GM23338 (cell line): Measurements from ENCODE around the gene ACBD3. TPM values are rescaled to one million over a fixed set of nuclear protein-coding genes. Genes with fewer than 3 reads are reported as not detected.

Source experiments
- ATAC-seq: fragments of 200-7000 bp; cut with Tn5 transposase; 3 replicates; pipeline ENCODE4 v1.9.1; 2020
- DNase-seq: peaks from one replicate; pipeline ENCODE4 v3.0.0-alpha.2; 2015; ENCODE audit warnings: low spot score
- H2AFZ ChIP-seq: fragments of 200-600 bp; sonication (generic); 2 replicates; pipeline ENCODE4 v1.8.0; 2016; ENCODE audit warnings: antibody characterized with exemption, mild to moderate bottlenecking, moderate library complexity
- H3F3A ChIP-seq: fragments of 200-600 bp; sonication (generic); replicated peaks from 2 replicates; pipeline ENCODE4 v1.8.0; 2017; ENCODE audit warnings: antibody characterized with exemption, mixed run types, low read depth
- H3K27ac ChIP-seq: fragments of 200-600 bp; sonication (generic); 2 replicates; pipeline ENCODE4 v1.6.1; 2016; ENCODE audit warnings: low read depth
- H3K27me3 ChIP-seq: fragments of 200-600 bp; sonication (generic); 2 replicates; pipeline ENCODE4 v1.8.0; 2016; ENCODE audit warnings: mild to moderate bottlenecking, mixed run types, moderate library complexity; ENCODE audit not compliant: insufficient read depth
- H3K36me3 ChIP-seq: fragments of 200-600 bp; sonication (generic); 2 replicates; pipeline ENCODE4 v1.8.0; 2016; ENCODE audit warnings: mild to moderate bottlenecking; ENCODE audit not compliant: insufficient read depth
- H3K4me1 ChIP-seq: fragments of 200-600 bp; sonication (generic); 2 replicates; pipeline ENCODE4 v1.8.0; 2016; ENCODE audit warnings: mild to moderate bottlenecking, moderate library complexity; ENCODE audit not compliant: insufficient read depth
- H3K4me2 ChIP-seq: fragments of 200-600 bp; sonication (generic); 2 replicates; pipeline ENCODE4 v1.7.1; 2017; ENCODE audit warnings: mixed run types
- H3K4me3 ChIP-seq: fragments of 200-600 bp; sonication (generic); 2 replicates; pipeline ENCODE4 v1.6.1; 2016; ENCODE audit warnings: mixed run types
- H3K79me2 ChIP-seq: fragments of 200-600 bp; sonication (generic); replicated peaks from 2 replicates; pipeline ENCODE4 v1.8.0; 2017; ENCODE audit warnings: mild to moderate bottlenecking; ENCODE audit not compliant: insufficient read depth
- H3K9me2 ChIP-seq: fragments of 200-600 bp; sonication (generic); 2 replicates; pipeline ENCODE4 v1.8.0; 2017; ENCODE audit not compliant: insufficient read depth
- H4K20me1 ChIP-seq: fragments of 200-600 bp; sonication (generic); replicated peaks from 2 replicates; pipeline ENCODE4 v1.8.0; 2017; ENCODE audit warnings: mild to moderate bottlenecking; ENCODE audit not compliant: insufficient read depth
- H3K27ac Mint-ChIP-seq: 2 replicates; pipeline ENCODE4 v1.8.0; 2020; ENCODE audit warnings: inconsistent platforms, mild to moderate bottlenecking, moderate library complexity, mixed read lengths
- H3K27me3 Mint-ChIP-seq: 3 replicates; pipeline ENCODE4 v1.8.0; 2022; ENCODE audit warnings: low read depth, mild to moderate bottlenecking, moderate library complexity, mixed read lengths, inconsistent platforms; ENCODE audit not compliant: insufficient read depth, poor library complexity
- H3K36me3 Mint-ChIP-seq: 3 replicates; pipeline ENCODE4 v1.8.0; 2021; ENCODE audit warnings: low read depth, mild to moderate bottlenecking, inconsistent platforms, moderate library complexity, mixed read lengths
- H3K4me1 Mint-ChIP-seq: 3 replicates; pipeline ENCODE4 v1.8.0; 2020; ENCODE audit warnings: mild to moderate bottlenecking, inconsistent platforms, mixed read lengths
- H3K4me3 Mint-ChIP-seq: 3 replicates; pipeline ENCODE4 v1.8.0; 2021; ENCODE audit warnings: moderate library complexity, mild to moderate bottlenecking, inconsistent platforms, mixed read lengths
- H3K9me3 Mint-ChIP-seq: 3 replicates; pipeline ENCODE4 v1.8.0; 2020; ENCODE audit warnings: moderate library complexity, mild to moderate bottlenecking, inconsistent platforms, mixed read lengths
- CREB1 ChIP-seq: fragments of 250-450 bp; sonication (Bioruptor Pico); IDR thresholded peaks from 2 replicates; pipeline ENCODE4 v1.5.0; 2020; ENCODE audit warnings: low read depth, mild to moderate bottlenecking, moderate library complexity
- CTCF ChIP-seq, 2 experiments: fragments of 200-600 bp in 1 of 2; sonication (generic) in 1 of 2; conservative IDR thresholded peaks; 2 replicates each; pipeline versions ENCODE4 v1.5.1 to v1.6.1; 2016 to 2017; ENCODE audit warnings: antibody characterized with exemption in 2 of 2, low read depth in 2 of 2, mild to moderate bottlenecking in 2 of 2, moderate library complexity in 1 of 2
- EZH2phosphoT487 ChIP-seq: fragments of 200-600 bp; sonication (generic); IDR thresholded peaks from one replicate; pipeline ENCODE4 v1.8.1; 2018; ENCODE audit warnings: antibody characterized with exemption; ENCODE audit not compliant: unreplicated experiment
- POLR2AphosphoS5 ChIP-seq: IDR thresholded peaks from 2 replicates; pipeline ENCODE4 v1.6.1; 2016; ENCODE audit warnings: antibody characterized with exemption, low read depth
- REST ChIP-seq: IDR thresholded peaks from one replicate; pipeline ENCODE4 v1.6.1; 2018; ENCODE audit warnings: antibody characterized with exemption; ENCODE audit not compliant: unreplicated experiment
- STAT1 ChIP-seq: IDR thresholded peaks from one replicate; pipeline ENCODE4 v1.6.1; 2016; ENCODE audit warnings: antibody characterized with exemption; ENCODE audit not compliant: unreplicated experiment
- ZNF331 ChIP-seq: fragments of 250-450 bp; sonication (Bioruptor Pico); IDR thresholded peaks from 2 replicates; pipeline ENCODE4 v1.5.0; 2020; ENCODE audit warnings: low read depth, mild to moderate bottlenecking, moderate library complexity
- polyA plus RNA-seq: library from polyadenylated mRNA; unstranded; fragments of >200 nt; fragmentation: Nextera tagmentation; extraction: Ambion mirVana; gene quantifications from 2 replicates; pipeline ENCODE4 v1.2.1, GENCODE V29; 2016
- total RNA-seq: library from RNA; depleted of rRNA; stranded (reverse); fragments of >200 nt; shearing (Covaris generic); gene quantifications from 2 replicates; pipeline ENCODE4 v1.2.3, GENCODE V29; 2014
- TF ChIP-seq, protein P1 (sequence below): IDR thresholded peaks from 2 replicates; pipeline ENCODE4 v1.6.1; 2016; ENCODE audit warnings: antibody characterized with exemption

Gene ACBD3
- total and polyA plus RNA-seq, 2 experiments from 2014 or later = 17.1 to 36.2 TPM

DNA sequence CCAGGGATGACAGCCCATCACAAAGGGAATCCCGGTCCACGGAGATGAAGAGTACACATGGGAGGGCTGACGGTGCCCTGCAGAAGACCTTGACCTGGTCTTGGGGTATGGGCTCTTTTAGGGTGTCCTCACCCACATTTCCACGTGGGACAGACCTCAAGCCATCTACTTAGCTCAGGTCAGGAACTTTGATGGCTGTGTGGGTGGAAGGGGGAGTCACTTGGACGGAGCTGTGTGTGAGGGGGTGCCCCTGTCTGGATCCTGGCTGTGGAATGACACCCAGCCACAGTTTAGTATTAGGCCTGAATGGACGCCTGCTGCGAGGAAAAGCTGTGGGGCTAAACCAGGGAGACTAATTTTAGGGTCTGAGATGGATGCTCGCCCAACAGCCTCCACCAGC lies 26.0 kb upstream of the ACBD3 start:
- Mint-ChIP-seq H3K4me1 (peaks cover 46% of the 10 kb centered on the region), H3K9me3 (no peaks in the 10 kb centered on the region), H3K27me3 (peaks cover 16% of the 10 kb centered on the region), H3K27ac (no peak overlapping the region), H3K36me3 (no peaks in the 10 kb centered on the region), H3K4me3 (no peak overlapping the region)
- no peaks in the 10 kb centered on the region; the same call in 1 of the 2 replicates for H3K9me2 ChIP-seq
- H3K4me3 ChIP-seq = no peak overlapping the region
- no peaks in the 10 kb centered on the region for H3K36me3 ChIP-seq
- H3K4me1 ChIP-seq = peaks cover 32% of the 10 kb centered on the region
- TF ChIP-seq REST = no peak
- no peak for TF ChIP-seq CREB1 (CRISPR knock-in tag)
- no peak for TF ChIP-seq CTCF (conservative IDR thresholded peaks at IDR 0.05; ENCODE audit: low read depth in 2 of 2)
- TF ChIP-seq STAT1 = no peak
- TF ChIP-seq EZH2phosphoT487 = no peak
- TF ChIP-seq POLR2AphosphoS5 = no peak
- TF ChIP-seq, protein P1, sequence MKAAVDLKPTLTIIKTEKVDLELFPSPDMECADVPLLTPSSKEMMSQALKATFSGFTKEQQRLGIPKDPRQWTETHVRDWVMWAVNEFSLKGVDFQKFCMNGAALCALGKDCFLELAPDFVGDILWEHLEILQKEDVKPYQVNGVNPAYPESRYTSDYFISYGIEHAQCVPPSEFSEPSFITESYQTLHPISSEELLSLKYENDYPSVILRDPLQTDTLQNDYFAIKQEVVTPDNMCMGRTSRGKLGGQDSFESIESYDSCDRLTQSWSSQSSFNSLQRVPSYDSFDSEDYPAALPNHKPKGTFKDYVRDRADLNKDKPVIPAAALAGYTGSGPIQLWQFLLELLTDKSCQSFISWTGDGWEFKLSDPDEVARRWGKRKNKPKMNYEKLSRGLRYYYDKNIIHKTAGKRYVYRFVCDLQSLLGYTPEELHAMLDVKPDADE = no peak
- H4K20me1 ChIP-seq = no peaks in the 10 kb centered on the region
- 0 out of 2 replicates have a peak overlapping the region, but pooled peaks have one; percentile 40 for H3K4me2 ChIP-seq
- no peak overlapping the region; the same call in 1 of the 2 replicates for H2AFZ ChIP-seq
- no peaks in the 10 kb centered on the region for H3K79me2 ChIP-seq
- 0 out of 2 replicates have a peak, but pooled peaks cover 4% of the 10 kb centered on the region for H3F3A ChIP-seq
- no peak overlapping the region for H3K27ac ChIP-seq
- peaks cover 7% of the 10 kb centered on the region; the same call in 1 of the 2 replicates for H3K27me3 ChIP-seq
- DNase-seq (no peak), ATAC-seq (no peak)

DNA sequence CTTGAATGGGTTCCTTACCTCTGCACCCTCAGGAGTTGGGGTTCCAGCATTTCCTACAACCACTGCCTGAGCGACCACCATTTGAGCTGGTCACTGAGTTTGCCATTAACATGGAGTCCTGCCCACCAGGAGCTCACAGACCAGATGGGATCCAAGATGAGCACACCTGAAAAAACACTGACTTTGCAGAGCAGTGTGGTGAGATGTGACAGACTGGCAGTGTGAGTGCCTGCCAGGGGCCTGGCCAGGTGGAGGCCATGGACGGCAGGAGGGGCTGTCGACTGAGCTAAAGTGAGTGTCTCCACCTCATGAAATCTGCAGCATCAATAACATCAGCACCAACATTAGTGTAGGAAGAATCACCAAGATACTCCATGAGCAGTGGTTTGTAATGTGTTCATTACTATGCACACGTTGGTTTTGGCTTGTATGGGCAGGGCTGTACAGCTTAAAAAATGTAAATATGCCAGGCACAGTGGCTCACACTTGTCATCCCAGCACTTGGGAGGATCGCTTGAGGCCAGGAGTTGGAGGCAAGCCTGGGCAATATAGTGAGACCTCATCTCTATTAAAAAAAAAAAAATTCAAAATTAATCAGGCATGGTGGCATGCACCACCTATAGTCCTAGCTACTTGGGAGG lies 24.8 kb upstream of the ACBD3 start:
- H2AFZ ChIP-seq = 0 out of 2 replicates have a peak overlapping the region, but pooled peaks have one; percentile 28
- Mint-ChIP-seq H3K27ac (no peak overlapping the region), H3K9me3 (no peaks in the 10 kb centered on the region), H3K4me3 (no peak overlapping the region), H3K4me1 (peaks cover 43% of the 10 kb centered on the region), H3K36me3 (no peaks in the 10 kb centered on the region), H3K27me3 (peaks cover 16% of the 10 kb centered on the region)
- H3K9me2 ChIP-seq = no peaks in the 10 kb centered on the region; the same call in 1 of the 2 replicates
- H3K79me2 ChIP-seq = no peaks in the 10 kb centered on the region
- H3K27ac ChIP-seq = no peak overlapping the region
- no peak overlapping the region for H3K4me3 ChIP-seq
- H3F3A ChIP-seq = 0 out of 2 replicates have a peak, but pooled peaks cover 4% of the 10 kb centered on the region
- DNase-seq (no peak), ATAC-seq (no peak)
- peak overlapping the region; percentile 67; the same call in 1 of the 2 replicates for H3K4me2 ChIP-seq
- peaks cover 7% of the 10 kb centered on the region; the same call in 1 of the 2 replicates for H3K27me3 ChIP-seq
- H4K20me1 ChIP-seq = no peaks in the 10 kb centered on the region
- peaks cover 32% of the 10 kb centered on the region for H3K4me1 ChIP-seq
- no peaks in the 10 kb centered on the region for H3K36me3 ChIP-seq
- TF ChIP-seq REST (no peak), ZNF331 (CRISPR knock-in tag) (no peak), CTCF (conservative IDR thresholded peaks at IDR 0.05; ENCODE audit: low read depth in 2 of 2) (no peak), CREB1 (CRISPR knock-in tag) (no peak)
